NB4 (cell line): ENCODE data around the gene LSM11.
A peak's percentile ranks its signal among the peaks of the same experiment; 100 is the strongest.
"Not testable (repeated sequence)": the region's sequence is repeated elsewhere in the genome, so short reads cannot be mapped to it uniquely, and the experiment has no call there.

Source experiments
- DNase-seq: peaks from one replicate; pipeline ENCODE4 v3.0.0; 2010; ENCODE audit warnings: low read depth
- H3K4me3 ChIP-seq: one replicate; pipeline ENCODE4 v1.5.1; 2011; ENCODE audit warnings: mild to moderate bottlenecking, low read depth, low read length, moderate library complexity
- MAX ChIP-seq: IDR thresholded peaks from 2 replicates; pipeline ENCODE4 v1.6.1; 2011; ENCODE audit warnings: low read depth, low read length
- MYC ChIP-seq: IDR thresholded peaks from 2 replicates; pipeline ENCODE4 v1.6.1; 2011; ENCODE audit warnings: low read depth, low read length
- POLR2A ChIP-seq: IDR thresholded peaks from 2 replicates; pipeline ENCODE4 v1.6.1; 2011; ENCODE audit warnings: mild to moderate bottlenecking; ENCODE audit not compliant: insufficient read length; ENCODE audit errors: extremely low read depth
- TF ChIP-seq, protein P1 (sequence below): IDR thresholded peaks from one replicate; pipeline ENCODE4 v1.5.1; 2012; ENCODE audit warnings: low read depth, low read length

LSM11 gene

GRCh38 chr5:157721159-157721558 is 22.4 kb upstream of the LSM11 start:
- no peak overlapping the region for H3K4me3 ChIP-seq
- no peak for DNase-seq
- TF ChIP-seq MAX (no peak), MYC (no peak), POLR2A (no peak)
- TF ChIP-seq, protein P1, sequence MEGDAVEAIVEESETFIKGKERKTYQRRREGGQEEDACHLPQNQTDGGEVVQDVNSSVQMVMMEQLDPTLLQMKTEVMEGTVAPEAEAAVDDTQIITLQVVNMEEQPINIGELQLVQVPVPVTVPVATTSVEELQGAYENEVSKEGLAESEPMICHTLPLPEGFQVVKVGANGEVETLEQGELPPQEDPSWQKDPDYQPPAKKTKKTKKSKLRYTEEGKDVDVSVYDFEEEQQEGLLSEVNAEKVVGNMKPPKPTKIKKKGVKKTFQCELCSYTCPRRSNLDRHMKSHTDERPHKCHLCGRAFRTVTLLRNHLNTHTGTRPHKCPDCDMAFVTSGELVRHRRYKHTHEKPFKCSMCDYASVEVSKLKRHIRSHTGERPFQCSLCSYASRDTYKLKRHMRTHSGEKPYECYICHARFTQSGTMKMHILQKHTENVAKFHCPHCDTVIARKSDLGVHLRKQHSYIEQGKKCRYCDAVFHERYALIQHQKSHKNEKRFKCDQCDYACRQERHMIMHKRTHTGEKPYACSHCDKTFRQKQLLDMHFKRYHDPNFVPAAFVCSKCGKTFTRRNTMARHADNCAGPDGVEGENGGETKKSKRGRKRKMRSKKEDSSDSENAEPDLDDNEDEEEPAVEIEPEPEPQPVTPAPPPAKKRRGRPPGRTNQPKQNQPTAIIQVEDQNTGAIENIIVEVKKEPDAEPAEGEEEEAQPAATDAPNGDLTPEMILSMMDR, result no peak

- not testable (repeated sequence) for H3K4me3 ChIP-seq, DNase-seq
Measured at GRCh38 chr5:157722895-157723294, 20.6 kb upstream of the LSM11 start.

- DNase-seq, H3K4me3 ChIP-seq: not testable (repeated sequence)
Measured at GRCh38 chr5:157726607-157727006, 16.9 kb upstream of the LSM11 start.

DNA sequence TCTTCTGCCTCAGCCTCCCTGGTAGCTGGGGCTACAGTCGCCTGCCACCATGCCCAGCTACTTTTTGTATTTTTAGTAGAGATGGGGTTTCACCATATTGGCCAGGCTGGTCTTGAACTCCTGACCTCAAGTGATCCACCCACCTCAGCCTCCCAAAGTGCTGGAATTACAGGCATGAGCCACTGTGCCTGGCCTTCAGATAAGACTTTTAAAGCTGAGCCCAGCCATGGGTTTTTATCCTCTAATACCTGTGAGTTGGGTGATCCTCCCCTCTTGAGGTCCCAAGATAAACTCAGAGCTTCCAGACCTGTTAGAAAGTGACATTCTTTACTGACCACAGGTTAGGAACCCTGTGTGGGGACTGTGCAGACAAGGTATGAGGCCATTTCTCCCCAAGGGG is 15.7 kb upstream of the LSM11 start:
- DNase-seq, H3K4me3 ChIP-seq: not testable (repeated sequence)

GRCh38 chr5:157729858-157730257 is 13.7 kb upstream of the LSM11 start:
- TF ChIP-seq MYC (no peak), POLR2A (no peak), MAX (no peak)
- TF ChIP-seq, protein P1, result no peak
- H3K4me3 ChIP-seq, result no peak overlapping the region
- DNase-seq, result no peak

GRCh38 chr5:157730900-157731271 is 12.6 kb upstream of the LSM11 start:
- TF ChIP-seq POLR2A, result no peak
- TF ChIP-seq, protein P1, result no peak
- TF ChIP-seq MAX, result no peak
- TF ChIP-seq MYC, result no peak
- H3K4me3 ChIP-seq, result peak overlapping the region; percentile 89
- no peak for DNase-seq

GRCh38 chr5:157731272-157732129 is 12.0 kb upstream of the LSM11 start, which contains the start of gene THG1L:
TSS of gene THG1L (plus strand) at chr5:157731420. CDS start at chr5:157731441, 21 bp downstream.
- TF ChIP-seq POLR2A (peak; percentile 58), MYC (peak; percentile 89), MAX (peak; percentile 35; the same call in 1 of the 2 replicates)
- TF ChIP-seq, protein P1, result no peak
- peak; percentile 96 for DNase-seq
- peak within 1 kb of the TSS; percentile 89 for H3K4me3 ChIP-seq
